Ishikawa (cell line): ENCODE results near the gene BAZ1B.

Source experiments
- CEBPB ChIP-seq: IDR thresholded peaks from 2 replicates; pipeline ENCODE4 v1.6.1; 2012
- CREB1 ChIP-seq: IDR thresholded peaks from 2 replicates; pipeline ENCODE4 v1.6.1; 2012; ENCODE audit warnings: low read depth
- EGR1 ChIP-seq: IDR thresholded peaks from 2 replicates; pipeline ENCODE4 v1.6.1; 2012
- EP300 ChIP-seq: IDR thresholded peaks from 2 replicates; pipeline ENCODE4 v1.6.1; 2012; ENCODE audit warnings: borderline replicate concordance
- FOXM1 ChIP-seq: IDR thresholded peaks from 2 replicates; pipeline ENCODE4 v1.6.1; 2012; ENCODE audit warnings: low read depth, borderline replicate concordance
- MAX ChIP-seq: IDR thresholded peaks from 2 replicates; pipeline ENCODE4 v1.6.1; 2012
- NFIC ChIP-seq: IDR thresholded peaks from 2 replicates; pipeline ENCODE4 v1.6.1; 2012
- RAD21 ChIP-seq: IDR thresholded peaks from 2 replicates; pipeline ENCODE4 v1.6.1; 2012; ENCODE audit warnings: low read depth
- REST ChIP-seq: IDR thresholded peaks from 2 replicates; pipeline ENCODE4 v1.6.1; 2012; ENCODE audit warnings: low read depth, mild to moderate bottlenecking
- TAF1 ChIP-seq: IDR thresholded peaks from 2 replicates; pipeline ENCODE4 v1.6.1; 2012; ENCODE audit warnings: low read depth, mild to moderate bottlenecking
- TCF12 ChIP-seq: IDR thresholded peaks from 2 replicates; pipeline ENCODE4 v1.6.1; 2012; ENCODE audit warnings: low read depth
- TEAD4 ChIP-seq: IDR thresholded peaks from 2 replicates; pipeline ENCODE4 v1.6.1; 2012
- USF1 ChIP-seq: IDR thresholded peaks from 2 replicates; pipeline ENCODE4 v1.6.1; 2012
- YY1 ChIP-seq: IDR thresholded peaks from 2 replicates; pipeline ENCODE4 v1.6.1; 2012; ENCODE audit warnings: low read depth
- ZBTB7A ChIP-seq: IDR thresholded peaks from 2 replicates; pipeline ENCODE4 v1.6.1; 2012; ENCODE audit warnings: low read depth

The BAZ1B gene

GRCh38 chr7:73496626-73497025, 25.5 kb downstream of the BAZ1B start:
- TF ChIP-seq FOXM1 = no peak
- TF ChIP-seq CREB1 = no peak
- TF ChIP-seq ZBTB7A = no peak
- no peak for TF ChIP-seq TAF1
- no peak for TF ChIP-seq REST
- no peak for TF ChIP-seq USF1
- no peak for TF ChIP-seq NFIC

GRCh38 chr7:73489976-73490375, 32.1 kb downstream of the BAZ1B start:
- no peak for TF ChIP-seq TEAD4
- TF ChIP-seq TCF12 = no peak
- TF ChIP-seq CREB1 = no peak
- no peak for TF ChIP-seq EGR1
- no peak for TF ChIP-seq EP300
- TF ChIP-seq ZBTB7A = no peak
- TF ChIP-seq REST = no peak
- TF ChIP-seq YY1 = no peak
- TF ChIP-seq CEBPB = no peak
- no peak for TF ChIP-seq NFIC
- no peak for TF ChIP-seq FOXM1
- TF ChIP-seq RAD21 = no peak
- no peak for TF ChIP-seq TAF1
- TF ChIP-seq MAX = no peak
- no peak for TF ChIP-seq USF1

GRCh38 chr7:73487486-73487885, 34.6 kb downstream of the BAZ1B start:
- TF ChIP-seq TCF12 (no peak), CREB1 (no peak), NFIC (no peak), RAD21 (no peak), TEAD4 (no peak), CEBPB (no peak), REST (no peak), EGR1 (no peak), YY1 (no peak), FOXM1 (no peak), MAX (no peak), TAF1 (no peak), USF1 (no peak), EP300 (no peak), ZBTB7A (no peak)

- TF ChIP-seq EP300 = no peak
- no peak for TF ChIP-seq ZBTB7A
- no peak for TF ChIP-seq NFIC
- TF ChIP-seq TCF12 = no peak
- no peak for TF ChIP-seq EGR1
- TF ChIP-seq TAF1 = no peak
- no peak for TF ChIP-seq YY1
- TF ChIP-seq CEBPB = no peak
- no peak for TF ChIP-seq CREB1
- TF ChIP-seq TEAD4 = no peak
- TF ChIP-seq REST = no peak
Measured at GRCh38 chr7:73483171-73483570, 38.9 kb downstream of the BAZ1B start.
